Measurements from ENCODE around the gene C10orf67. TPM values are rescaled to one million over a fixed set of nuclear protein-coding genes. Genes with fewer than 3 reads are reported as not detected.
A peak's percentile ranks its signal among the peaks of the same experiment; 100 is the strongest.

The C10orf67 gene
- total and polyA plus RNA-seq, 3 experiments from 2014 or later = 0.26 TPM; not detected in 2

DNA sequence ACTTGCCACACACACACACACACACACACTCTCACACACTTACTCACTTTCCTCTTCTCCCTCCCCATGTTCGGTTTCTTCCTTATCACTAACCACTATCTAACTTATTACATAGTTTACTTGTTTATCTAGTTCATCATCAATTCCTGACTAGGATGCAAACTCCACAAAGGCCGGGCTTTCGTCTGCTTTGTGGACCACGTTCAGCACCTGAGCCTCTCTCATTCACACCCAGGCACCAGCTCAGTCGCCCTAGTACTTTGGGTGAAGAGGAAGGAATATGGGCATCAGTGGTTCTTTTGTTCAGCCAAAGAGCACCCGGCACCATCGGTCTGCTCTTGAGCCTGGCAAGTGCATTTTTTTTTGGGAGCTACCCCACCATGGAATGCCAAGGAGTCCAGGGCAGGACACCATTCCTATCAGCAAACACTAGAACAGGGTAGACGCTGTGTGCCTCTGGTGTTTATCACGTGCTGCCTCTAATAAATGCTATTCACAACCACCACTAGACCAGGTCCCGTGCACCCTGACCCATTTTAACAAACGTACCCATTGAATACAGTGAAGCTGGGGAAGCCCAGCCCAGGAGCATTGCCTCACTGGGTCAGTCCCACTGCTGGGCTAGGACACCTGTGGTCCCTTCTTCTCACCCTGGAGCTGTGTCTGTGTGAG, 2.2 kb downstream of the C10orf67 start:
- CTCF ChIA-PET = no interaction called here
- H3K27me3 Mint-ChIP-seq = peaks cover 8 to 15% of the 10 kb centered on the region in 2 donors
- H3K36me3 Mint-ChIP-seq = no peaks in the 10 kb centered on the region
- H3K27ac ChIP-seq (ENCODE audit: low read depth, low read length) = no peak overlapping the region
- no peaks in the 10 kb centered on the region for H3K9me3 Mint-ChIP-seq
- peaks cover 21 to 32% (median 30%) of the 10 kb centered on the region in 3 donors for H3K4me1 Mint-ChIP-seq
- H3K4me1 ChIP-seq (ENCODE audit: insufficient read depth, low read length) = peaks cover 11% of the 10 kb centered on the region
- H3K4me3 ChIP-seq (ENCODE audit: low read length) = no peak overlapping the region
- no peak for DNase-seq
- H3K27ac Mint-ChIP-seq = peak overlapping the region in 3 of 8 donors; percentile 57 to 93 (median 77)
- H3K27me3 ChIP-seq (ENCODE audit: insufficient read depth, low read length, poor library complexity, severe bottlenecking) = no peaks in the 10 kb centered on the region
- H3K36me3 ChIP-seq (ENCODE audit: insufficient read depth, low read length) = no peaks in the 10 kb centered on the region
- H3K9me3 ChIP-seq (ENCODE audit: low read length) = no peaks in the 10 kb centered on the region
- POLR2A ChIA-PET = no interaction called here
- peak overlapping the region in 3 of 7 donors; percentile 12 to 81 (median 39) for H3K4me3 Mint-ChIP-seq

GRCh38 chr10:23341004-23341403, 3.6 kb downstream of the C10orf67 start:
- Histone ChIP-seq H3K9me3 (ENCODE audit: low read length) (no peaks in the 10 kb centered on the region), H3K4me1 (ENCODE audit: insufficient read depth, low read length) (peaks cover 11% of the 10 kb centered on the region), H3K4me3 (ENCODE audit: low read length) (no peak overlapping the region), H3K27ac (ENCODE audit: low read depth, low read length) (no peak overlapping the region), H3K27me3 (ENCODE audit: insufficient read depth, low read length, poor library complexity, severe bottlenecking) (no peaks in the 10 kb centered on the region), H3K36me3 (ENCODE audit: insufficient read depth, low read length) (no peaks in the 10 kb centered on the region)
- H3K4me3 Mint-ChIP-seq = peak overlapping the region in 1 of 7 donors; percentile 11
- H3K36me3 Mint-ChIP-seq = no peaks in the 10 kb centered on the region
- no peak for DNase-seq
- ChIA-PET CTCF (no interaction called here), POLR2A (interaction anchor here (0.6 to 1.1 kb wide), 2 partner anchors 9 to 22 kb away, joined by 3 read pairs; no protein-coding TSS in a partner anchor)
- H3K27me3 Mint-ChIP-seq = peaks cover 8 to 10% of the 10 kb centered on the region in 2 donors
- H3K4me1 Mint-ChIP-seq = peaks cover 21 to 32% (median 30%) of the 10 kb centered on the region in 3 donors
- H3K9me3 Mint-ChIP-seq = no peaks in the 10 kb centered on the region
- H3K27ac Mint-ChIP-seq = peak overlapping the region in 2 of 8 donors; percentile 1 to 18

DNA sequence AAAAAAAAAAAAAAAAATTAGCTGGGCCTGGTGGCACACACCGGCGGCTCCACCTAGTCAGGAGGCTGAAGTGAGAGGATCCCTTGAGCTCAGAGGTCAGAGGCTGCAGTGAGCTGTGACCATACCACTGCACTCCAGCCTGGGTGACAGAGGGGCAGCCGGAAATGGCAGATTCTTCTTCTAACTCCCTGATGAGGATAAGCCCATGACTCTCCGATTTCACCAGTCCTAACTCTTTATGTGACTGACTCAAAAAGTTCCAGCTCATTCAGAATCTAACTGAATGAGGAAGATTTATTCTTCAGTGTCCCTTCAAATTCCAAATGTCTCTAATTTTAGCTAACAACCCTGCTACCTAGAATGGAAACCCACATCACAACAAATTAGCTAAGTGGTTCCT, 4.2 kb downstream of the C10orf67 start:
- Mint-ChIP-seq H3K9me3 (no peaks in the 10 kb centered on the region), H3K27me3 (peaks cover 5 to 8% of the 10 kb centered on the region in 2 donors), H3K27ac (no peak overlapping the region), H3K4me3 (no peak overlapping the region), H3K36me3 (no peaks in the 10 kb centered on the region), H3K4me1 (peaks cover 21 to 32% (median 30%) of the 10 kb centered on the region in 3 donors)
- Histone ChIP-seq H3K27ac (ENCODE audit: low read depth, low read length) (no peak overlapping the region), H3K36me3 (ENCODE audit: insufficient read depth, low read length) (no peaks in the 10 kb centered on the region), H3K4me1 (ENCODE audit: insufficient read depth, low read length) (peaks cover 11% of the 10 kb centered on the region), H3K9me3 (ENCODE audit: low read length) (no peaks in the 10 kb centered on the region), H3K4me3 (ENCODE audit: low read length) (no peak overlapping the region), H3K27me3 (ENCODE audit: insufficient read depth, low read length, poor library complexity, severe bottlenecking) (no peaks in the 10 kb centered on the region)
- DNase-seq = no peak
- ChIA-PET POLR2A (interaction anchor here (0.6 to 1.1 kb wide), 4 partner anchors 8 to 25 kb away, joined by 3 to 4 read pairs (median 3); no protein-coding TSS in a partner anchor), CTCF (interaction anchor here (0.6 kb wide), 1 partner anchor 38 kb away, joined by 3 read pairs; no protein-coding TSS in a partner anchor)

GRCh38 chr10:23338886-23339285, 5.7 kb downstream of the C10orf67 start:
- H3K27ac ChIP-seq (ENCODE audit: low read depth, low read length) = no peak overlapping the region
- H3K9me3 ChIP-seq (ENCODE audit: low read length) = no peaks in the 10 kb centered on the region
- ChIA-PET CTCF (no interaction called here), POLR2A (no interaction called here)
- Mint-ChIP-seq H3K36me3 (no peaks in the 10 kb centered on the region), H3K4me1 (peaks cover 15 to 28% (median 24%) of the 10 kb centered on the region in 3 donors), H3K27me3 (peaks cover 0 to 4% of the 10 kb centered on the region in 2 donors), H3K4me3 (no peak overlapping the region), H3K27ac (no peak overlapping the region), H3K9me3 (no peaks in the 10 kb centered on the region)
- H3K4me3 ChIP-seq (ENCODE audit: low read length) = no peak overlapping the region
- no peaks in the 10 kb centered on the region for H3K27me3 ChIP-seq (ENCODE audit: insufficient read depth, low read length, poor library complexity, severe bottlenecking)
- DNase-seq = no peak
- no peaks in the 10 kb centered on the region for H3K36me3 ChIP-seq (ENCODE audit: insufficient read depth, low read length)
- H3K4me1 ChIP-seq (ENCODE audit: insufficient read depth, low read length) = peaks cover 11% of the 10 kb centered on the region

GRCh38 chr10:23338155-23338828, 6.3 kb downstream of the C10orf67 start:
- Histone ChIP-seq H3K27me3 (ENCODE audit: insufficient read depth, low read length, poor library complexity, severe bottlenecking) (no peaks in the 10 kb centered on the region), H3K9me3 (ENCODE audit: low read length) (no peaks in the 10 kb centered on the region), H3K36me3 (ENCODE audit: insufficient read depth, low read length) (no peaks in the 10 kb centered on the region), H3K4me3 (ENCODE audit: low read length) (no peak overlapping the region), H3K4me1 (ENCODE audit: insufficient read depth, low read length) (peaks cover 8% of the 10 kb centered on the region), H3K27ac (ENCODE audit: low read depth, low read length) (no peak overlapping the region)
- no peak for DNase-seq
- Mint-ChIP-seq H3K4me1 (peaks cover 15 to 25% (median 21%) of the 10 kb centered on the region in 3 donors), H3K36me3 (no peaks in the 10 kb centered on the region), H3K27me3 (peaks cover 0 to 4% of the 10 kb centered on the region in 2 donors), H3K27ac (no peak overlapping the region), H3K9me3 (no peaks in the 10 kb centered on the region), H3K4me3 (no peak overlapping the region)
- ChIA-PET CTCF (no interaction called here), POLR2A (no interaction called here)

DNA sequence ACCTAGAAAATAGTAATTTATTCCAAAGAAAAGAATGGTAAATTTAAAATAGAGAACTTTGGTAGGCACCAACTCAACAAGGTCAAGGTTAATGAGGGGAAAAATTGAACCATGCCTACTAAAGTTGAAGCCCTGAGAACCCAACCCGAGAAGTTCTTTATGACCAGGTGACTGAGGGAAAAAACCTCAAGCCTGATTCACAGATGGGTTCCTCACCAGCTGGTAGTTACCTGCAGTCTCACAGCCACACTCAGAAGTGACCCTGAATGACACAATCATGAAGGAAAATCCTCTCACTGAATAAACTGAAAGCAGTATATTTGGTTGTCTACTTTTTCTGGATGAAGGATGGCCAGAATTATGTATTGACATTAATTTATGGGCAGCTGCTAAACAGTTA, 7.0 kb downstream of the C10orf67 start:
- Histone ChIP-seq H3K27ac (ENCODE audit: low read depth, low read length) (no peak overlapping the region), H3K27me3 (ENCODE audit: insufficient read depth, low read length, poor library complexity, severe bottlenecking) (no peaks in the 10 kb centered on the region), H3K9me3 (ENCODE audit: low read length) (no peaks in the 10 kb centered on the region), H3K36me3 (ENCODE audit: insufficient read depth, low read length) (no peaks in the 10 kb centered on the region), H3K4me1 (ENCODE audit: insufficient read depth, low read length) (peaks cover 8% of the 10 kb centered on the region), H3K4me3 (ENCODE audit: low read length) (no peak overlapping the region)
- CTCF ChIA-PET = no interaction called here
- DNase-seq = no peak
- no peak overlapping the region for H3K4me3 Mint-ChIP-seq
- H3K36me3 Mint-ChIP-seq = no peaks in the 10 kb centered on the region
- POLR2A ChIA-PET = no interaction called here
- no peaks in the 10 kb centered on the region for H3K9me3 Mint-ChIP-seq
- peaks cover 15 to 20% (median 18%) of the 10 kb centered on the region in 3 donors for H3K4me1 Mint-ChIP-seq
- no peak overlapping the region for H3K27ac Mint-ChIP-seq
- peaks cover 0 to 4% of the 10 kb centered on the region in 2 donors for H3K27me3 Mint-ChIP-seq

GRCh38 chr10:23331567-23332301, 12.9 kb downstream of the C10orf67 start:
- CTCF ChIA-PET = interaction anchor here (1.1 kb wide), 1 partner anchor 197 kb away, joined by 3 read pairs; no protein-coding TSS in a partner anchor

More at GRCh38 chr10:23331567-23332301, 12.9 kb downstream of the C10orf67 start:
- H3K9me3 Mint-ChIP-seq = no peaks in the 10 kb centered on the region
- Histone ChIP-seq H3K4me3 (ENCODE audit: low read length) (no peak overlapping the region), H3K36me3 (ENCODE audit: insufficient read depth, low read length) (no peaks in the 10 kb centered on the region), H3K9me3 (ENCODE audit: low read length) (no peaks in the 10 kb centered on the region), H3K27me3 (ENCODE audit: insufficient read depth, low read length, poor library complexity, severe bottlenecking) (no peaks in the 10 kb centered on the region), H3K27ac (ENCODE audit: low read depth, low read length) (no peak overlapping the region), H3K4me1 (ENCODE audit: insufficient read depth, low read length) (no peaks in the 10 kb centered on the region)
- no peaks in the 10 kb centered on the region for H3K4me1 Mint-ChIP-seq
- DNase-seq = no peak
- peak overlapping the region in 1 of 7 donors; percentile 43 for H3K4me3 Mint-ChIP-seq
- peaks cover 2 to 4% of the 10 kb centered on the region in 2 donors for H3K27me3 Mint-ChIP-seq
- POLR2A ChIA-PET = interaction anchor here (0.6 to 1.1 kb wide), 2 partner anchors 12 to 31 kb away, joined by 3 to 8 read pairs; no protein-coding TSS in a partner anchor
- H3K36me3 Mint-ChIP-seq = no peaks in the 10 kb centered on the region
- peak overlapping the region in 1 of 8 donors; percentile 32 for H3K27ac Mint-ChIP-seq

Measured in CD8-positive, alpha-beta memory T cell (primary cell).